Right forelimb (tissue), 1 donor: ENCODE data around the gene ASIP.
"Not testable (repeated sequence)": the region's sequence is repeated elsewhere in the genome, so short reads cannot be mapped to it uniquely, and the experiment has no call there.

Experiments used
- DNase-seq: peaks from one replicate; pipeline ENCODE4 v3.0.0-alpha.2; 2018

ASIP gene

DNA sequence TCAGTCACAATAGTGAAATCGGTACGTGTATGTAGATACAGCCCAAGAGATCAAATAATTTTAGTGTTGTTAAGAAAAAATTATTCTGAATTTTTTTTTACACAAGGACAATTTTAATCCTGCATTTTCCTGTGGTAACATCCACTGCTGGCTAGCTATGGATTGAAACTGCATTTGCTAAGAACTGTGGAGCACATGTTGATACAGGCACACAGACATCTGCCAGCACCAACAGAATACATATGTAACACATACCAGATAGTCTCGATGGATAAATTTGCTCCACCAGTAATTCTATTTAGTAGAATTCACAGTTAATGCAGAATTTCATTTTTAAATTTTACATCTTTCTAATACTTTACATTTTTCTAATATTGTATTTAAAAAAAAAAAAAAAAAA, 2.2 kb downstream of the ASIP start:
- no peak for DNase-seq

DNA sequence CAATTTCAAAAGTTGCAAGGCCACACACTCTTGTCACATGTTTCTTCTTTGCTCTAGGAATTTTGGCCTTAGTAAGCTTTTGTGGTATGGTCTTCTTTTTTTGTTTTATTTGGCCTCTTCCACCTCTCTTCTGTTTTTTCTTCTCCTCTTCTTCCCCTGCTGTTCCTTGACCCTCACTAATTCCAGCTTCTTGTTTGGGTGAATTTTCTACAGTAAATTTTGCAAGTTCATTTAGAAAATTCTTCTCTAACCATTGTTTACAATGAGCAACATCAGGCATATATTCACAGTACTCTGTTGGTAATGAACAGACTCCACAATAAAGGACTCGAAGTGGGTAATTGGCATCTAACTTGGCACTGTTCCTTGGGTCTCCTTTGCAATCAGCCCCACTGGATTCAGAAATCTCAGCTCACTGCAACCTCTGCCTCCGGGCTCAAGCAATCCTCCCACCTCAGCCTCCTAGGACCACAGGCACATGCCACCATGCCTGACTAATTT, 5.0 kb downstream of the ASIP start:
- DNase-seq: no peak

DNA sequence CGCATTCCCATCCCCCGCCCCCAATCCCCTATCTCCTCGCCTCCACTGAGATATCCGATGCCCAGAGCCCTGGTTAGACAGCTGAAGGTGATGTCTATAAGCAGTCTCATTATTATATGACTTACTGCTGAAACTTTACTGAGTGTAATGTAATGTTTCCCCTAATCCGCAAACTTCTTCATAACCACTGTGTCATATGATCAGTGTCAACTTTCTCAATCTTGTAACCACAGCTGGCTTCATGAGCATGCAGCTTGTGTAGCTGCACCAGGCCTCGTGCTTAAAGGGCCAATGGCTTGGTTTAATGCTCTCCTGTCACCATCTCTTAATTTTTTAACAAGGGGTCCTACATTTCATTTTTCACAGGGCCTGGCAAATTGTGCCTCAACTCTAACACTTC, 8.1 kb downstream of the ASIP start:
- no peak for DNase-seq

GRCh38 chr20:34250005-34250404, 8.8 kb downstream of the ASIP start:
- DNase-seq: no peak

GRCh38 chr20:34251619-34252018, 10.4 kb downstream of the ASIP start:
- DNase-seq: no peak

DNA sequence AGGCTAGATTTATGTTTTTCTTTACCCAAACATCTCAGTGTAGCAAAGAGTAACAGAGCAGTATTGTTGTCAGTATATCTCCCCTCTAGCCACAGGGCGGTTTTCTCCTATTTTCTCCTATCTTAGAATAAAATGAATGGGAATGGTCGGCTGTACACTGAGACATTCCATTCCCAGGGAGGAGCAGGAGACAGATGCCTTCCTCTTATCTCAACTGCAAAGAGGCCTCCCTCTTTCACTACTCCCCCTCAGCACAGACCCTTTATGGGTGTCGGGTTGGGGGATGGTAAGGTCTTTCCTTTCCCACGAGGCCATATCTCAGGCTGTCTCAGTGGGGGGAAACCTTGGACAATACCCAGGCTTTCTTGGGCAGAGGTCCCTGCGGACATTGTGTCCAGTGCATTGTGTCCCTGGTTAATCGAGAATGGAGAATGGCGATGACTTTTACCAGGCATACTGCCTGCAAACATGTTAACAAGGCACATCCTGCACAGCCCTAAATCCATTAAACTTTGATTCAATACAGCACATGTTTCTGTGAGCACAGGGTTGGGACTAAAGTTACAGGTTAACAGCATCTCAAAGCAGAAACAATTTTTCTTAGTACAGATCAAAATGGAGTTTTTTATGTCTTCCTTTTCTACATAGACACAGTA, 11.3 kb downstream of the ASIP start:
- not testable (repeated sequence) for DNase-seq

DNA sequence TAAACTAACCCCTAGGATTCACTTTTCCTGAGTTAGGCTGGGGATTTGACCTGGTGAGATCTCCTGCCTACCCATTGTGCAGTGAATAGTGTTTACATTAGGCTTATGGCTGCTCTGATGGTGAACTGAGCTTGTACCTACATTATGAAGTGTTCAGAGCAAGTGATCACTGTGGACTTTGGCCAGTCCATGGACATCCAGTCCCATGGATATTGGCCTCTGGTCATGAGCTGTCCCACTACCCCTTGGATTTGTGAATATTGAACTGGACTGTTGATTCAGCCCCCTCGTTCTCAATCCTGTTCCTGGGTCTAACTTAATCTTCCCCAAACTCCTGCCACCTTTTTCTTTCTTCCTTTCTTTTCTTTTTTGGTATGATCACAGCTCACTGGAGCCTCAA, 13.8 kb downstream of the ASIP start:
- no peak for DNase-seq

DNA sequence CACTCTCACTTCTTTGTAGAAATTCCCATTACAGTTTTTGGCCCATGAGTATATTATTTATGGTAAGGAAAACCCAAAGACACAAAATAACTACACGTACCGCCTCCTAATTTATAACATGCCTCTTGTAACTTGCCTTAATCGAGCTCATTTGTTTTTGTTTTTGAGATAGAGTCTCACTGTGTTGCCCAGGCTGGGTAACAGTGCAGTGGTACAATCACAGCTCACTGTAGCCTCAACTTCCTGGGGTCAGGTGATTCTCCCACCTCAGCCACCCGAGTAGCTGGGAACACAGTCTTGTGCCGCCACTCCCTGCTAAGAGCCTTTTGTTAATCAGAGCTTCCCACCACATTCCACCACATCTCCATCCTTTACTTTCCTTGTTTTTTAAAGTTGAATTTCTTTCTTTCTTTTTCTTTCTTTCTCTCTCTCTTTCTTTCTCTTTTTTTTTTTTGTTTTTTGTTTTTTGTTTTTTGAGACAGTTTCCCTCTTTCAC, 15.5 kb downstream of the ASIP start:
- DNase-seq: no peak

GRCh38 chr20:34260208-34260942, 19.2 kb downstream of the ASIP start:
- no peak for DNase-seq

- no peak for DNase-seq
Measured at GRCh38 chr20:34262488-34263288, 21.5 kb downstream of the ASIP start.

DNA sequence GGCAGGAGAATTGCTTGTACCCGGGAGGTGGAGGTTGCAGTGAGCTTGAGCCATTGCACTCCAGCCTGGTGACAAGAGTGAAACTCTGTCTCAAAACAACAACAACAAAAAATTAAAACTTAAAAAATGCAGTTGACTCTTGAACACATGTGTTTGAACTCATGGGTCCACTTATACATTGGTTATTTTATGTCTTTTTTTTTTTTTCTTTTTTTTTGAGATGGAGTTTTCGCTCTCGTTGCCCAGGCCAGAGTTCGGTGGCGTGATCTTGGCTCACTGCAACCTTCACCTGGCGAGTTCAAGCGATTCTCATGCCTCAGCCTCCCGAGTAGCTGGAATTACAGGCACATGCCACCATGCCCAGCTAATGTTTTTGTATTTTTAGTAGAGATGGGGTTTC, 22.2 kb downstream of the ASIP start:
- DNase-seq: not testable (repeated sequence)

GRCh38 chr20:34264141-34264540, 22.9 kb downstream of the ASIP start:
- DNase-seq: no peak

GRCh38 chr20:34268145-34268544, 26.9 kb downstream of the ASIP start:
- DNase-seq: no peak

GRCh38 chr20:34268851-34269636, 27.8 kb downstream of the ASIP start:
- peak; percentile 62 for DNase-seq

- no peak for DNase-seq
Measured at GRCh38 chr20:34269996-34270627, 28.9 kb downstream of the ASIP start.

DNA sequence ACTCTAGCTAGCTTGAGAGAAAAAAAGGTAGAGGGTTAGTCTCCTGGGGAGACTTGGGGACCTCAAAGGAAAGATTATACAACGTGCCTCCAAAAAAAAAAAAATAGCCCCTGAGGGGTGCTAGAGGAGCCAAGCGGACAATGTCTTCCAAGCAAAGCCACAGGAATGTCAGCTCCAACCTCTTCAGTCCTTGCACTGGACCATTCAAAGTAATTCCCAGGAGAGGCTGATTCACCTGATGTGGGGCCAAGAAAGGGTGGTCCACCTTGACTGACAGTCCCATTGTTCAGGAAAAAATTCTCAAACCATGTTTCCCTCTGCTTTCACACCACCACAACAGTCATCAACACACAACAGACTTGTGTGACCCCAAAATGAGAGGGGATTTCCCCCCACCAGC, 30.7 kb downstream of the ASIP start:
- no peak for DNase-seq

GRCh38 chr20:34274694-34275093, 33.5 kb downstream of the ASIP start:
- DNase-seq: no peak

DNA sequence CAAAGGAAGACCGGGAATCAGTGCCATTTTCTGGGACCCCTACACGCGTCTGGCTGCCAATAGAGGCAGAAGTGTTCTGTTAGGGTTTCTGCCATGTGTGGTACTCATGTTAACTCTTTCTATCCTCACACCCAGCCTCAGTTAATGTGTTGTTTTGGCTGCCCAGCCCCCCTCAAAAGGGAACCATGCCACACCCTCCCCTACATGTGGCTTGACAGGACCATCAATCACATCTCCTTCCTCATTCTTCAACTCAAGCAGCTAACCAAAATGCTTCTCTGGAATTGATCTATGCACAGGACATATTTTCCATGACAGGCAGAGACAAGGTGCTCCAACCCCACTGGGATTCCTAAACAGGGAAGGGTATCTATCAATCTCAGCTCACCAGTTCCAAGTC, 40.0 kb downstream of the ASIP start:
- no peak for DNase-seq

DNA sequence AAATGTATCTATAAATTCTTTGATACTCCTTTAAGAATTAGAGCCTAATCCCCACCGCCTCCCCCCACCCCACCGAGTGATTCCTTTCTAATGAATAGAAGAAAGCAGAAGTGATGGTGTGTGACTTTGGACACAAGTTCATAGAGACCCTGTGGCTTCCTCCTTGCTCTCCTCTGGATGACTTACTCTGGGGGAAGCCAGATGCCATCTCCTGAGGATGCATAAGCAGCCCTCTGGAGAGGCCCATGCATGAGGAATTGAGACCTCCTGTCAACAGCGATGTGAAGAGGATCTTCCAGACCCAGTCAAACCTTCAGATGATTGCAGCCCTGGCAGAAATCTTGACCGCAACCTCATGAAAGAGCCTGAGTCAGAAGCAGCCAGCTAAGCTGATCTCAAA, 40.8 kb downstream of the ASIP start:
- no peak for DNase-seq

DNA sequence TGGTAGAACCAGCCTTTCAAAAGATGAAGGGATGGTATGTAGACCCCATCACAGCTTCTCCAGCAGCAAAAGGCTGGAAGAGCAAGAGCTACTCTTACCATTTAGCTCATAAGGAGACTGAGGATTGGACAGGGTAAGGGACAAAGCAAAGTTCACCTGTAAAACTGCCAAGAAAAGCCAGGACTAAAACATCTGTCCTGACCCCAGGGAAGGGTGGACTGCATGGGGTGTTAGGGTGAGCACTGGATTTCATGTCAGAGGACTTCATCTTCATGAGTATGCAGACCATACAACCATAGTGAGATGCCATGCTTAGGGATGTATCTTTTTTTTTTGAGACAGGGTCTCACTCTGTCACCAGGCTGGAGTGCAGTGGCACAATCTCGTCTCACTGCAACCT, 42.6 kb downstream of the ASIP start:
- no peak for DNase-seq

- no peak for DNase-seq
Measured at GRCh38 chr20:34285450-34285849, 44.2 kb downstream of the ASIP start.

DNA sequence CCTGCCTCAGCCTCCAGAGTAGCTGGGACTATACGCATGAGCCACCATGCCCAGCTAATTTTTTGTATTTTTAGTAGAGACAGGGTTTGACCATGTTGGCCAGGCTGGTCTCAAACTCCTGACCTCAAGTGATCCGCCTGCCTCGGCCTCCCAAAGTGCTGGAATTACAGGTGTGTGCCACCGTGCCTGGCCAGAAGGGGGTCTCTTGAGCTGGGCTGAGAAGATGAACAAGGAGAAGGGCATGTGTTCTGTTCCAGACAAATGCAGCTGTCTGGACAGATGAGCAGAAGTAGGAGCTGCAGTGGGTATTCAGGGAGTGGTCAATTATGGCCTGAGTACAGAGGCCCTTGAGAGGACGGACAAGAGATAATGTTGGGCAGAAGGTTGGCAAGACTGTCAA, 46.3 kb downstream of the ASIP start:
- DNase-seq: not testable (repeated sequence)
